ENCODE measurements around the gene RAD54L2.
A peak's percentile ranks its signal among the peaks of the same experiment; 100 is the strongest.
"Not testable (repeated sequence)": the region's sequence is repeated elsewhere in the genome, so short reads cannot be mapped to it uniquely, and the experiment has no call there.

RAD54L2 gene

DNA sequence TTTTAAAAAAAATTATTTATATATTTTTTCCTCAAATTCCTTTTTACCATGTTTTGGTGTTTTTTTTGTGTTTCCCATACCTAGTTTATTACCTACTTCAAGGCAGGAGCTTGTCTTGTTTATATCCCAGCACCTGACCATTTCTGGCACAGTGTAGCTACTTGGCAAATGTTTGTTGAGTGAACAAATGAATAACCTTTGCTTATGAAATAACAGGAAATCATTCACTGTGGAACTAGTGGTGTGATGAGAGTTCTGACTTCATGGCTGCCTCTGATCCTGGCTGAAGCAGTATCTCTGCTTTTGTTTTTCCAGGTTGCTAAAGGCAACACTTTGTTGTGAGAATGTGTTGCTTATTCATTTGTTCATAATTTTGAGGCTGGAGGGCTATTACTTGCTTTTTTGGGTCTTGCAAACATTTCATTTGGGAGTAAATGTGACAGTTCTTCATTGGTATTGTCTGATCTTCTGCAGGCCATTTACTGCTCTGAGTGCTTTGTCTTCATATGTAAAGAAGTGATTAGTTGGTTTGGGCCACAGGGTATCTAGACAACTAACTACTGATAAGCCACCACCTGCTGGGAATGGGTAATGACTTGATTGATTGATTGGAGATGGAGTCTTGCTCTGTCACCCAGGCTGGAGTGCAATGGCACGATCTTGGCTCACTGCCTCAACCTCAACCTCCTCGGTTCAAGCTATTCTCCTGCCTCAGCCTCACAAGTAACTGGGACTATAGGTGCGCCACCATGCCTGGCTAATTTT, 5.7 kb downstream of the RAD54L2 start:
- no peak for DNase-seq

DNA sequence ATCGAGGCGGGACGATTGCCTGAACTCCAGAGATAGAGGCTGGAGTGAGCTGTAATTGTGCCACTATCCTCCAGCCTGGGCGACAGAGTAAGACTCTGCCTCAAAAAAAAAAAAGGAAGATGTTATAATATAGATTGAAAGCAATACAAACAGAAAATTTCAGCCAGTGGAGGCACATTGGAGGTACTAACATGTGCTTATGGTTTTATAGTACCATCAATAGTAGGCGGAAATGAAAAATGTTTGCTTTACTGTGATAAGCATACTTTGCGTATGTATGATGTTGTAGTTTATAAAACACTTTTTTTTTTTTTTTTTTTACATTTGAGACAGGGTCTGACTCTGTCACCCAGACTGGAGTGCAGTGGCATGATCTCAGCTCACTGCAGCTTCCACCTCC, 8.8 kb downstream of the RAD54L2 start:
- DNase-seq = no peak

DNA sequence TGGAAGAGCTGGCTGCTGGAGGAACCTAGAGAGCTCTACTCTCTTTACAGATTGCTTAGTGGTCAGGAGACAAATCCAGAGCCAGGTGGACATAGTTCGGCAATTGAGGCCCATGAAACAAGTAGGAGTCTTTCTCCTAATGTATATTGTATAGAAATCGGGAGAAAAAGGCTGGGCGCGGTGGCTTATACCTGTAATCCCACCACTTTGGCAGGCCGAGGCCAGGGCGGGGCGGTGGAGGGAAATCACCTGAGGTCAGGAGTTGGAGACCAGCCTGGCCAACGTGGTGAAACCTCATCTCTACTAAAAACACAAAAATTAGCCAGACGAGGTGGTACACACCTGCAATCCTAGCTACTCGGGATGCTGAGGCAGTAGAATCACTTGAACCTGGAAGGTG, 10.8 kb downstream of the RAD54L2 start:
- DNase-seq = no peak

DNA sequence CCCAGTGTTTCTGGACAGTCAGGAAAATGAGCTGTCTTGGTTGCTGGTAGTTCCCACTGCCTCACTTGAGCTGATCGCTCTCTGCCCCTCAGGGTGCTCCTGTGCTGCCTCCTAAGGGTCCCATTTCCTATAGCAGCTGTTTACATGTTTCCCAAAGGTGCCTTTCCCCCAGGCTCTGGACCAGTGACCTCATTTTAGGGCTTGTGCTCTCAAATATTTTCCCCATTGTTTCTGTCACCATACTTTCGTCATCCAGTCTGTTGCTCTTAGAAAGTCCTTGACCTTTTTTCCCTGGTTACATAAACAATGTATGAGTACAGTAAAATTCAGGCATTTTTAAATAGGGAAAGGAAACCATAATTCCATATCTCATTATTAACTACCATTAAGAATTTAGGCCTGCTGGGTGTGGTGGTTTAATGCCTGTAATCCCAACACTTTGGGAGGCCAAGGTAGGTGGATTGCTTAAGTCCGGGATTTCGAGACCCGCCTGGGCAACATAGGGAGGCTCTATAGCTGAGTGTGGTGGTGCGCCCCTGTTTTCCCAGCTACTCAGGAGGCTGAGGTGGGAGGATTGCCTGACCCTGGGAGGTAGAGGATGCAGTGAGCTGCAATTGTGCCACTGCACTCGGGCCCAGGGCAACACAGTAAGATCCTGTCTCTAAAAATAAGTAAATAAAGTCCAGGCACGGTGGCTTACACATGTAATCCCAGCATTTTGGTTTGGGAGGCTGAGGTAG, 11.7 kb downstream of the RAD54L2 start:
- no peak for DNase-seq

DNA sequence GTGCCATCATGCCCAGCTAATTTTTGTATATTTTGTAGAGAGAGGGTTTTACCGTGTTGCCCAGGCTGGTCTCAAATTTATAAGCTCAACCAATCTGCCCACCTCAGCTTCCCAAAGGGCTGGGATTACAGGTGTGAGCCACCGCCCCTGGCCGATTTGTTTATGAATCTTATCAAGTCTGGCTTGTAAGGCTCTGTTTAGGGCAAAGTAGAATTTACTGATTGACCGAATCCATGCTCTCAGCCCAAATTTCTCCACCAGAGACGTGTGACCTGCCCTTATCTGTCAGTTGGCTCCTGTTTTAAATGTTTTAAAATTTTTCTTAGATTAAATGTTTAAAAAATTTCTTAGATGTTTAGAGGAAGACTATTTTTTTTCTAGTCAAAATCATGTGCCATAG, 19.5 kb downstream of the RAD54L2 start:
- no peak for DNase-seq

DNA sequence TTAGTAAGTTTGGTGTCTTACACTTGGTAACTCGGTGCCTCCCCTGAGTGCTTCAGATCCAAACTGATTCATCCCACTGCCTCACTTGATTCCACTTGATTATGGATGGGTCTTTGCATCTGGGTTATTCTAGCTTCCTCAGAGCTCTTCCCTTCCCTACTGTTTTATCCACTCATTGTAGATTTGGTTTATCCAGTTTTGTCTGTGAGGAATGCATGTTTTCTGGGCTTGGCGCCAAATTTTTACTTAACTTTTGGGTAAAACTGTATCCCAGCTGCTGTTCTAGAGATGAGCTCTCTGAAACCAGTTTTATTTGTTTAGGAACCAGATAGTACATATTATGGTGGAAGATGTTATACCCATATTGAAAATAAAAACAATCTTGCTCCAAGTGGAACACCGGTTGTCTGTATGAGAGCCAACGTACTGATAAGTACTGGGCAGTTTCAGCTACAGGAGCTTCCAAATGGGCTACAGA, 20.9 kb downstream of the RAD54L2 start:
- DNase-seq = peak; percentile 66

DNA sequence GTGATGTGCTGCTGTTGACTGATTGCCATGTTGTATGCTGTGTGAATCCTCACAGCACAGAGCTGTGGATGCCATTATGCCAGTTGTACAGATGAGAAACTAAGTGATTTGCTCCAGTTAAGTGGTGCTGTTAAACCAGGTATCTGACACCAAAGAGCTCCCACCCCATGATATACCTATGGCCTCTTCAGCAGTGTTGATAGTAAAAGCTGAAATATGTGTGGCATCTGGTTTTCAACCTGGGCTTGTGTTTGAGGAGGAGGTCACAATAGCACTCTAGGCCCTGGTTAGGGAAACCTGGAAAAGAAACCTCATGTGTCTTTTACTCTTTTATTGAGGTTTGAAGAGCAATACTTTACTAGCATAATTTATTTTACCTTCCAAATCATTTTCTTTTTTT, 21.4 kb downstream of the RAD54L2 start:
- DNase-seq = no peak

DNA sequence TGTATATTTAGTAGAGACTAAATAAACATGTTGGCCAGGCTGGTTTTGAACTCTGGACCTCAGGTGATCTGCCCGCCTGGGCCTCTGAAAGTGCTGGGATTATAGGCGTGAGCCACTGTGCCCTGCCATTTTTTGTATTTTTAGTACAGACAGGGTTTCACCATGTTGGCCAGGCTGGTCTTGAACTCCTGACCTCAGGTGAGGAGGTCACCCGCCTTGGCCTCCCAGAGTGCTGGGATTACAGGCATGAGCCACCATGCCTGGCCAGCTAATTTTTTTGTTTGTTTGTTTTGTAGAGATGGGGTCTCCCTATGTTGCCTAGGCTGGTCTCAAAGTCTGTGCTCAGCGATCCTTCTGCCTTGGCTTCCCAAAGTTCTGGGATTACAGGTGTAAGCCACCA, 23.9 kb downstream of the RAD54L2 start:
- DNase-seq = not testable (repeated sequence)

DNA sequence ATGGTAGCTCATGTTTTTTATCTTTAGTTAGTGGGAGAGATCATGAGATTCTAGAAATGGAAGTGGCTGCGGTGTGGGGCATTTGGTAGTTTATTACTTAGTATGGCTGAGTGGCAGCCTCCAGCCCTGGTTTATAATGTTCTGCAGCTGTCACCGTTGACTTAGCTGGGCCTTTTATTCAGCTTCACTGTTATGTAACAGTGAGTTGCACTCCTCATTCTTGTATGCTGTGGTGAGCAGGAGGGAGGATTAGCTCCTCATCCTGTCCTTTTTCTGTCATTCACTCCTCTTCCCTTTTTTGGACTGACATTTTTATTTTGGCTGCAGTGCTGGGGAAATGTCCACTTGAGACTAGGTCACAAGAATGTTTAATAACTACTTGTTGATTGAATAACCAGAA, 29.5 kb downstream of the RAD54L2 start:
- DNase-seq = no peak

DNA sequence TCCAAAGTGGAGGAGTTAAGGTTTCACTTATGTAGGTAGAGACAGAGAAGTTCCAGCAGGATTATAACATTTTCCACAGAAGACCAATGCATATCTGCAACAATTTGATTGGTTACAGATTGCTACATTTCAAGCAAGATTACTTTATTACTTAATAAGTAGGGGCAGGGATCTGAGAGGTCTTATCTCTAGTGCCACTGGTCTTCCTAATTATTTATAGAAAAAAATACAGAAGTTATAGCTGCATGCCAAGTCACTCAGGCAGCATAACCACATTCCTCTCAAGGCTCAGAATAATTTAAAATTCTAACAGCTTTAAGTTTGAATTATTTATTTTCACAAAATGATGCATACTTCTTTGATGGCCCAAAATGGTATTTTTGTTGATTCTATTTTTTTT, 30.5 kb downstream of the RAD54L2 start:
- no peak for DNase-seq

DNA sequence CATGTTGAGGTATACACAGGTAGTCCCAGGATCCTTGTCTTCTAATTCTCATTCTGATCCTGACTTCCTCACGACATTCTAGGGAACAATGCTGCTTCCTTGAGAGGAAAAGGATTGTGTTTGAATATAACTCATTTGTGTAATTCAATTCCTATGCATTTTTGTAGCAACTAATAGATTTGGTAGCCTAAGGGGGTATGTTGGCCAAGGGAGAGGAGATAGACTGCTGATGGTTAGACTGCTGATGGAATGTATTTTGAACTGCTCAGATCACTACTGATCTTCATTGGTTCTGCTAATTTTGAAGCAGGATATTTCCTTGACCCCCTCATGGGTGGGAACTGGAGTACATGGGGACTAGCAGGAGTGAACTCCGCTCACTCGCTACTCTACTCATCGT, 39.7 kb downstream of the RAD54L2 start:
- no peak for DNase-seq

DNA sequence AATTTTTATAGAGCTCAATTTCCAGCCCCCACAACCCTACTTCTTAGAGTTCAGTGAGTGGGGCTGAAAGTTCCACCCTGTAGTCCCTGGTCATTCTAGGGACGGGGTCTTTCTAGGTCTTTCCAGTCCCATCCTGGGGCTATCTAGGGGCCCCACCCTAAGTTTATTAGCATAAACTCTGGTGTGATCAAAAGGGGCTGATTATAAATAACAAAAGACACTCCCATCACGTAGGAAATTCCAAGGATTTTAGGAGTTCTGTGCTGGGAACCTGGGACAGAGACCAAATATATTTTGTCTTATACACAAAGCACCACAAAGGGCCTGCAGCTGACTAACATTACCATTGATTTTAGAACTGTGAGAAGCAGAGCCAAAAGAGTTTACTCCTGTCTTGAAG, 41.9 kb downstream of the RAD54L2 start:
- no peak for DNase-seq

DNA sequence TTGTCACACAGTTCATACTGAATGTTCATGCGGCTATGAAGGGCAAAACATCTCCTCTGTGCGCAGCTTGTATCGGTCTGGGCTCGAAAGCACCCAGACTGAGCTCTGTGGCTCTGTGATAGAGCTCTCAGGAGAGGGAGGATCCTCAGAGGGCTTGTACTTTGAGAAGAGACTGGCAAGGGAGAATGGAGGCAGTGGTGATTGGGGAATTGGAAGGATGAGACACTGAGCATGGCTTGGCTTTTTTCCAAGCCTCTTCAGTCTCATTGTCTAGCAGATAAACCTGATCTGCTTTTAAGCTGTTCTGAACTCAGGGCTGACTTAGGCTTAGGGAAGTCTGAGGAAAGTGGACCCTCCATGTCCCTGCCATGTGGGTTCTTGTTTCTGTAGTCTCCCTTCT, 43.0 kb downstream of the RAD54L2 start:
- DNase-seq = no peak

DNA sequence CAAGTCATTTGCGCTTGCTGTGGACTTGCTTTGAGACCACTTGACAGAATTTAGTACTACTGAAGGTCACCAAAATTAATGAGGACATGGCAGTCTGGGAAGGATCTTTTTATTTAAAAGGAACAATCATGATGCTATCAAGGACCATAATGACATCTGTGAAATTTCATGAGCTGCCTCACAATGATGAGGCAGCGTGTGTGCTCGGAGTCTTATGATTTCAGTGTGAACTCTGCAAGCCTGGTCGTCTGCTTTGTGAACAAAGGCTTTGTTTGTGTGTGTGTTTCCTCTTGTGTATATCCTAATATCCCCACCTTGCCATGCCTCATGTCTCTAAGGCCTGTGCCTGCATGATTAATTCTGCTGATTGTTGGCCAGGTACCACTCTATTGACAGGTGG, 46.7 kb downstream of the RAD54L2 start:
- no peak for DNase-seq

DNA sequence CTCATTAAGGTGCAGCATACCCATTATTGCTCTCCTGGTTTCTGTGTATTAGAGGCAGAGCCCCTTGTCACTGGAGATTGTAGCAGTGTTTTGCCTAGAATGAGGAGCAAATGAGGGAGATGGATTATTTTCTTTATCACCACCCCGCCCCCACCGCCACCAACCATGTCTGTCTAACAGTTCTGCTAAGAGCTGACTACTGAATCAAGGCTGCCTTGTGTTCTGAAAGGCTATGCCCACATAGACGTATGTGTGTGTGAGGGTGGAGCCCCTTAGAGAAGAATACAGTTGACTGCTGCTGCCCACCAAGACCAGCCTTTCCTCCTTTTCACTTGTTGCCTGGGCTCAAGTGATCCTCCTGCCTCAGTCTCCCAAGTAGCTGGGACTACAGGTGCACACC, 47.4 kb downstream of the RAD54L2 start:
- DNase-seq = no peak

All from eye (tissue), 1 donor.